Measurements from ENCODE around the gene PTPA. TPM values are rescaled to one million over a fixed set of nuclear protein-coding genes. Genes with fewer than 3 reads are reported as not detected.

PTPA gene
- total and polyA plus RNA-seq, 9 of the 15 experiments (the other 6 are each of a cell fraction or from before 2014, with no cell fraction given) = 1.7 to 121 (median 72.6) TPM

GRCh38 chr9:129131300-129132145 is 20.3 kb downstream of the PTPA start (continued):
- TF ChIP-seq CBX8 (IDR thresholded peaks at IDR 0.05; ENCODE audit: borderline replicate concordance, extremely low read depth, low read depth, low read length, poor library complexity, severe bottlenecking) (no peak), HINFP (tag; conservative IDR thresholded peaks at IDR 0.05; ENCODE audit: low read depth) (no peak), GTF2F1 (IDR thresholded peaks at IDR 0.05; ENCODE audit: low read depth, low read length) (0 out of 2 replicates have a peak, but pooled peaks have one; percentile 47), CTCF (IDR thresholded peaks at IDR 0.05 in 2 of 3, conservative IDR thresholded peaks at IDR 0.05 in 1 of 3; ENCODE audit: insufficient read depth in 2 of 3, low read depth in 1 of 3, low read length in 3 of 3) (peak; percentile 93 to 98 (median 95)), TFAP4 (CRISPR knock-in tag; IDR thresholded peaks at IDR 0.05; ENCODE audit: borderline replicate concordance) (peak; percentile 79; the same call in 1 of the 2 replicates), ZNF639 (CRISPR knock-in tag; conservative IDR thresholded peaks at IDR 0.05 in 1 of 2, IDR thresholded peaks at IDR 0.05 in 1 of 2) (no peak), CC2D1A (IDR thresholded peaks at IDR 0.05) (peak; percentile 45; the same call in 1 of the 2 replicates), CREM (IDR thresholded peaks at IDR 0.05; ENCODE audit: low read depth) (peak; percentile 52; the same call in 1 of the 2 replicates), PRDM10 (IDR thresholded peaks at IDR 0.05; ENCODE audit: partially characterized antibody) (no peak), ZNF197 (CRISPR knock-in tag; IDR thresholded peaks at IDR 0.05; ENCODE audit: low read depth) (no peak), ZNF644 (tag; IDR thresholded peaks at IDR 0.05; ENCODE audit: low read depth) (no peak), ZNF253 (CRISPR knock-in tag; conservative IDR thresholded peaks at IDR 0.05) (no peak), RAD21 (CRISPR knock-in tag; conservative IDR thresholded peaks at IDR 0.05 in 1 of 2, IDR thresholded peaks at IDR 0.05 in 1 of 2) (peak; percentile 77 to 84), KDM1A (IDR thresholded peaks at IDR 0.05) (no peak)
